ENCODE measurements around the gene HDAC9. TPM values are rescaled to one million over a fixed set of nuclear protein-coding genes. Genes with fewer than 3 reads are reported as not detected.

Gene HDAC9
- 2.1 TPM for total RNA-seq

DNA sequence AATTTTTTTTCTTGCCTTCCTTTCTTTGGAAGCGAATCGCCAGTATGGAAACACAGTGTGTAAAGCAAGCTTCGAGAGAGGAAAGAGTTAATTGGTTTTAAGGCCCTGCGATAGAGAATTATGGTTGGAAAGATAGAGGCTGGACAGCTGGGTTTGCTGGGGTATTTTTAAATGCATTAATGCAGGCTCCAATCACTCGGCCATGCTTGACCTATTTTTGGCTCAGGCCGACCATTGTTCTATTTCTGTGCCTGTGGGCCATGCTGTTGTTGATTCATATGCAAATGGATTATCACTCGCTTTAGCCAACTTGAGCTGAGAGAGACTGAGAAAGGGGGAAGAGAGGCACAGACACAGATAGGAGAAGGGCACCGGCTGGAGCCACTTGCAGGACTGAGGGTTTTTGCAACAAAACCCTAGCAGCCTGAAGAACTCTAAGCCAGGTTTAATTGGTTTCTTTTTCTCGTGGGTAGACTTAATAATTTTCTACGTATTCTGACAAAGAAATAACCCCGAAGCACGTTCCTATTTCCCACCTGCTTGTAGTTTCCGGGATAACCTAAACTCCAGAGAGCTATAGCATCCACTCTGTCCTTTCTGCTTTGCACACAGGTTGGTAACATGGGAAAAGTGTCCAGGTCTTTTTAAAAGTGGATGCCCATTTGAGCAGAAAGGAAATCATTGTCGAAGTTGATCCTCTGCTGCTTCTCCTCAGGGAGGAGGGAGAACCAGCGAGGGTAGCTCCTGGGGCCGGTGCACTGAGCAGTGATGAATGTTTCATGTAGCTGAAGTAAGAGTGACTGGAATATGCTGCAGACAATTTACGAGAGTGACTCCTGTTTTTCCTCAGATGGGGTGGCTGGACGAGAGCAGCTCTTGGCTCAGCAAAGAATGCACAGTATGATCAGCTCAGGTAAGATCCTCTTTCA lies at the start of gene HDAC9:
HDAC9 (plus strand) TSS at position 338 of the 929 bp plus-strand sequence; CDS start at position 892, 554 bp downstream.
- no peak for DNase-seq (ENCODE audit: low spot score)
- peak; percentile 22 for ATAC-seq

DNA sequence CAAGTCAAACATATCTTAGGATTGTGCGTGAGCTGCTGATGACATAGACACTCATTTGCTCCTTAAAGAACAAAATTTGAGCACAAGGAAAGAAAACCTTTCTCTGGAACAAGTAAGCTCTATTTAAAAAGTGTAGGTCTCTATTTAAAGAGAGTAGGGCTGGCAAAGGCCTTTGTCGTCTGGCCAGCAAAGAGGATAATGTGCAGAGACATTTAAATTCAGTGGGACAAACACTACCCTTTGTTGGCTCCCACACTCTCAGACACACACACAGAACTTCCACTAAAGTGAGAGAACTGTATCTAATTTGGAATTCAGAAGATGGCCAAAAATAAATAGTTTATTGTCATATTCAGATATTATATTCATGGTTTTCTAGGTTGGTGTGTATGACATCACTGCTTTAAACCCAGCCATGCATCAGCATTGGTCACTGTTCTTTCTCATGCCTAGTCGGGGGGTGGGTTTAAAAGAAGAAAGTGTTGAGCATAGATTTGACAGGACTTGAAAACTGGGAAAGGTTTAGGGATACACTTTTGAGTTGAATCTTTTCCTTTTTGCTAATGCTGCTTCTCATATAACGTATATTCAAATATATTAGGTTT lies 49.5 kb upstream of the HDAC9 start:
- no peak for ATAC-seq
- no peak for DNase-seq (ENCODE audit: low spot score)

DNA sequence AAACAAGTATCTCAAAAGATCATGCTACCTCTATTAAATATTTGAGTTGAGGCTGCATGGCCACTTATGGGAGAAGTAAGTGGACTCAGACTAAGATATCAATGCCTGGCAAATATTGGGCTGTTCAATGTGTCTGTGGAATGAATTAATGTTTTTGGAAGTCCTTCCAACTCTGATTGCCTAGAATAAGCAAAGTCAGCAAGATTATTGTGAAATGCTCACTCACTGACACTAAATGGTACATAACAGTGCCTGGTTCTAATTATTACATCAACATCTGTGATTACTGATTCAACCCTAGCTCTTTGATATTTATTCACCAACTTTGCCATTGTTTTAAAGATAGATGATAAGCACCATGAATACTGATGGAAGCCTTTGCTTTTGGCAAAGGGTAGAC lies 45.5 kb upstream of the HDAC9 start:
- DNase-seq (ENCODE audit: low spot score), result no peak
- ATAC-seq, result no peak

DNA sequence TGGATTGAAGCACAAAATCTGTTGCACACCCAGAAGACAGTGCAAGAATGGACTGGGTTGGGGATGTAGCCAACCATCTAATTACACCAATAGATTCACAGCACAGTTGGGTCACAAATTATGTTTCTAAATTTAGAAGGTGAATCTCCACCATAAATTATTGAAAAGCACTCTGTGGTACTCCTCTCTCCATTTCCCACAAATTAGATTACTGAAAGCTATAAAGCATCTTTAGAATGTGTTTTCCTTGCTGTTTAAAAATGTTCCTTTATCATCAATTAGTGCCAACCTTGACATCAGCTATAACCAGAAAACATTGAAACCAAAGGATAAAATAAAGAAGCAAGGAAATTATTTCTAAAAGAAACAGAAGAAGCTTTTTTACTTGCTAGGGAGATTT lies 39.9 kb upstream of the HDAC9 start:
- ATAC-seq, result no peak
- no peak for DNase-seq (ENCODE audit: low spot score)

DNA sequence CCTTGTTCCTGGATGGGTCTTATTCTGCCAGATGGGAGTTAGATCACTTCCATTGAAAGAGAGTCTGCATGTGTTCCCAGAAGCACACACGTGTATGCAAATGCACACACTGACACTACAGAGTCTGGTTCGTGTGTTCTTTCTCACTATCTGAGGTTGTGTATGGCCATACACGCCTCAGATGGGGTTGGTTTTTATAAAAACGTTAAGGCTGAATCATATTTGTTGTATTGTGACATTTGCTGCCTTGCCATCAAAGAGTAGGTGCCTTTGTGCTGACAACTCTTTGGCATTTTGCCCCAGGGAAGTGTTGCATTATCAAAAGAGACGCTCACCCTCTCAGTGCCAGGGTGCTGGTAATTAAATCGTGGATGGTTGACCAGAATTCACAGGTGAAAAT lies 37.7 kb upstream of the HDAC9 start:
- ATAC-seq (no peak), DNase-seq (ENCODE audit: low spot score) (no peak)

DNA sequence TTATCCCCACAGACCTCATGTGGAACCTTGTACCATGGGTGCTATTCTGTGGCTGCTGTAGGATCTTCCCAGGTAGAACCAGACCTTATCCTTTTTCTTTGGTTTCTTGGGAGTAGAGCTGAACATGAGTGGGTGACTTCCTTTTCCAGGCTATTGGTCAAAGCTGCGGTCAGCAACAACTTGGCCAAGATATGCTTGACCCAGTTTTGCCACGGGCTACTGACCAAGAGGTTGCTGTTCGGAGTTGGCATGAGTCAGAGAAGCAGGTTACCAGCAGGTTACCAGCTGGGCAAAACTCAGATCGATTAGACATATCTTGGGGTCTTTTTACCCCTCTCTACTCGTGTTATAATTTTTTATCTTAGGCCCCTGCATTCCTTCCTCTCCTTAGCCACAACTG lies 36.7 kb upstream of the HDAC9 start:
- DNase-seq (ENCODE audit: low spot score), result no peak

DNA sequence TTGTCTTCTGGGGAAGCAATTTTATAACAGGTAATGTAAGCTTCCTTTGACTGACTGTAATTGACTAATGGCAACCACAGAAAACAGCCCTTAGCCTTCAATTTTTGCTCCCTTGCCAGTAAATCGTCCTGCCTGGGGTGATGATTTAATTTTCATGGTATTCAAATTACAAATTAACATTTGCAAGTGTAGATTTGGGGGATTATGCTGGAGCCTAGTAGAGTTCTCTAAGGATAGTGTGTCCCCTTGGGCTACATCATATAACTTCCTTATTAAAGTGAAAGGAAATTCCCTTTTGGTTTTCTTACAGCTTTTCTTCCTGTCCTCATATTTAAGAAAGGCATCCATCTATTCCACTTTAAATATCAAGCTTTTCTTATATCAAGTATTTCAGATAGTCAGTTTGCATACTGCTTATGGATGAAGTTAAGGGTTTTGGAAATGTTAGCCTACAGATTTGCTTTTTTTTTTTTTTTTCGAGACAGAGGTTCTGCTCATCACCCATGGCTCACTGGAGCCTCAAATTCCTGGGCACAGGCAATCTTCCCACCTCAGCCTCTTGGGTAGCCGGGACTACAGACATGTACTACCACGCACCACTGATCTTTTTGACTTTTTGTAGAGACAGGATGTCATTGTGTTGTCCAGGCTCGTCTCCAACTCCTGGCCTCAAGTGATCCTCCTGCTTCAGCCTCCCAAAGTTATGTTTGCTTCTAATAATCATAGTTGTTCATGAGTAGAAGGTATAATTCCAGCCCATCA lies 35.9 kb upstream of the HDAC9 start:
- ATAC-seq (no peak), DNase-seq (ENCODE audit: low spot score) (no peak)

More for the DNA sequence above, 36.7 kb upstream of the HDAC9 start:
- peak; percentile 52 for ATAC-seq

DNA sequence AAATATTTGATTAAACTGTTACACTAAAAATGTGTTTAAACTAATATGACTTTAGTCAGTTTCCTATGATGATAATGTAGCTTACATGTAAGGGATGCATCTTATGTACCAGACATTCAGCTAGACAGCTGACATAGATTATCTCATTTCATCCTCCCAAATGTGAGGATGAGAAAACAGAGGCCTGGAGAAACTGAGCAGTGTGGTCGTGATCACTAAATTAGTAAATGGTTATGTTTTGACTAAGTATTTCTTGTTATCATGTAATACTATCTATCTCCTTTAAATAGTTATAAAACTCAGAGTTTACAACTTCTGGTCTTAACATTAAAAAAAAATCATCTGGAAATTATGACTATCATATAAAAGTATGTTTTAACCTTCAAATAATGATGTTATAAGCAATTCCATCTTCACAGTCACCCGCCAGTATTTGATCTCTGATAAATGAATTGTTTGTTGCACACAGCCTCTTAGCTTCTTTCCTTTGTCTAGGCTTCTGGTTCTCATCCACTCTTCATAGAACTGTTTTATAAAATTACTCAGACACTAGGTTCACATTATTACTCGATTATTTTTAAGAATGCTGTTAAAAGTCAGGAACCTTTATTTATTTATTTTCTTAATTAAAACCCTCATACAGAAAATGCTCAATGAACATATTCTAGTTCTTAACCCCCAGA lies 33.6 kb upstream of the HDAC9 start:
- ATAC-seq, result no peak
- no peak for DNase-seq (ENCODE audit: low spot score)

DNA sequence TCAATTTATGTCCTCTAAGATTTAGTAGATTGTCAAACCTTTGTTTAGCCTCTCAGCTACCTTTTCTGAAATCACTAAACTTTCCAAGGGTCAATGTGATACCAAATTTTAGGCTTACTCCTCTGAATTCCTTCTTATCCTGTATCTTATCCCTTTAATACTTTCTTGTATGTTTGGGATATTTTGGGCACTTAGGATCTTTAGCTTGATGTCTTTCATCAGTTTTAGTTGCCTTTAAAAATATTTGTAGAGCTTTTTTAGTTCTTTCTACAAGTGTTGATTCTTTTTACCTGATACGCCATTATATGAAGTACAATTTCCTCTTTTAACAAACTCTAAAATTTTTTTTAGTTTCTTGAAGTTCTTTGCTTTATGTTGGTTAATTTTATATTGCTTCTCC lies 30.7 kb upstream of the HDAC9 start:
- DNase-seq (ENCODE audit: low spot score) (no peak), ATAC-seq (no peak)

DNA sequence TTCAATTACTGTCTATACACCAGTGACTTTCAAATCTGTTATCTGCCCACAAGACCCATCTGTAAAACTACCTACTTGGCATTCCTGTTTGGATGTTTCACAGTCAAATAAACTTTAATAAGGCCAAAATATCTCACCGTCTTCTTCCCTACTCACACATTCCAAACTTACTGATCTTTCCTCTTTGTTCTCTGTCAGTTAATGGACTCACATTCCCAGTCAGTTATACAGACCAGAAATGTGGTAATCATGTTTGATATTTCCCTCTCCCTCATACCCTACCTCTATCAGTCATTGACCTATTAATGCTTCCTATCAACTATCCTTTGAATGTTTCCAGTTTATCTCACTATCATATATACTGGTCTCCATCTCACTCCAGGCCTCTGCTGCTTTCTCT lies 28.5 kb upstream of the HDAC9 start:
- ATAC-seq (no peak), DNase-seq (ENCODE audit: low spot score) (no peak)

DNA sequence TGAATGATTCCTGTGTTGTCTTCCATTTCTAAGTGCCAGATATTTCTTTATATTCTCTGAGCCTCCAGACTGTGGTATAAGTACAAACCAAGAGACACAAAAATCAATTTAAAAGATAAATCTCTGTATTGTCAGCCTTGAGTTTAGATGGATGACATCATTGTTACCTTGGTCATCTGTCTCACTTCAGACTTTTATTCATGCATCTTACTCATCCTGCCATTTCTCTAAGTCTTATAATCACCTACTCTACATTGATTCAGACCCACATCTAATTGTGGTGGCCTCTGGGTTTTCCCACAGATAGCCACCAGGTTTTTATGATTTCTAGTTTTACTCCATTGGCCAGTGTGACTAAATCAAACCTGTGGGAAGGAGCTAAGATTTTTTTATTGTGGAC lies 26.8 kb upstream of the HDAC9 start:
- ATAC-seq, result no peak

DNA sequence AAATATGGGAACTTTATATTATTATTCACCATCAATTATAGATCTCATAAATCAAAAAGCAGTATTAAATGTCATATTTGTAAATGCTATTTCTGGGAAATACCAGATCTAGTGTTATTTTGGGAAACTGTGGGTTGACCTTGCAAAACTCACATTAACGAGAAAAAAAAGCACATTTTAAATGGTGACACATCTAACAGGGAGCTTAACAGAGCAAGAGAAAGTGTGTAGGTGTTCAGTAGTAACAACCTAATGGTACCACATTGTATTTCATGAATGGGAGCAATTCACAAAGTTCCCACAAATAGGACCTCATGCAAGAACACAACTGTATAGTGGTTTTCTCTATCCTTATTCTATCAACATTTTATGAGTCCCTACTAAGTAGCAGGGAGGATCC lies 26.2 kb upstream of the HDAC9 start:
- no peak for ATAC-seq

More for the DNA sequence above, 26.8 kb upstream of the HDAC9 start:
- no peak for DNase-seq (ENCODE audit: low spot score)

DNA sequence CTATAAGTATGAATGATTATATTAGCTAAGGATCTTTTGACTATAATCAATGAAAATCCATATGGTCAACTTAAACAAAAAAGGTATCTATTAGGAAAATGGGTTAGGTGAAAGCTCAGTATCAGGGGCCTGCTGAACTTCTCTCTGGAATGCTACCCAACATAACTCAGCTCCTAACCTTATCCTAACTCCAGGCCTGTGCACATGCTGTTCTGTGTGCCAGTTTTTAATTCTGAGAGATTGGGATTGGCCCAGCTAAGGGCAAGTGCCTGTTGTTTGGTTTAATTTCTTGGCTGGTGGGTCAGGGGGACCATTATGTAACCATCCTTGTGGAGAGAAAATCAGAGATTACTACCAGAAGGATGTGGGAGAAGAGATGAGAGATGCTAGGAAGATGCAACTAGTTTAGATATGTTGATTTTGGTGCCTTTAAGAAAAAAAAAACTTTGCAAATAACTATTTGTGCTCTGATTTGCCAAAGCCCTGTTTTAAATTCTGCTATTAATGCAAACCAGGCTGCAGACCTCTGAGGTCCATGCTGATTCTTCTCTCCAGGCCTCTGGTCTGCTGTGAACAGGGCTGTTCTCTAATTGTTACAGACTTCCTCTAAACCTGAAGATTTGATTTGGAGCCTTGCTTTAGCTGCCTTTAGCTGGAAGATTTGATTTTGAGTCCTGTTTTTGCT lies 23.9 kb upstream of the HDAC9 start:
- no peak for ATAC-seq
- no peak for DNase-seq (ENCODE audit: low spot score)

More for the DNA sequence above, 26.2 kb upstream of the HDAC9 start:
- DNase-seq (ENCODE audit: low spot score), result no peak

DNA sequence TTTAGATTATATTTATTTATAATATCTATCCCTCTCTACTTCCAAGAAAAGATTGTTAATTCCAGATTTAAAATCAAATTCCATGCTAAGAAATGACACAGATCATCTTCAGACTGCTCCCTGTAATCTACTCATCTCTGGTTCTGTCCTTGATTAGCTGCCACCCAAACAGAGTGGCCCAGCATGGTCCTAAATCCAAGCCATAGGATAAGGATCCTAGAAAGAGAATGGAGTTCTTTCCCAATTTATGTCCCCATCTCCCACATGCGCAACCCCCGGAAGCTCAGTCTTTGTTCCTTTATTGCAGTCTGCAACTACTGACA lies 23.4 kb upstream of the HDAC9 start:
- ATAC-seq (no peak), DNase-seq (ENCODE audit: low spot score) (no peak)

DNA sequence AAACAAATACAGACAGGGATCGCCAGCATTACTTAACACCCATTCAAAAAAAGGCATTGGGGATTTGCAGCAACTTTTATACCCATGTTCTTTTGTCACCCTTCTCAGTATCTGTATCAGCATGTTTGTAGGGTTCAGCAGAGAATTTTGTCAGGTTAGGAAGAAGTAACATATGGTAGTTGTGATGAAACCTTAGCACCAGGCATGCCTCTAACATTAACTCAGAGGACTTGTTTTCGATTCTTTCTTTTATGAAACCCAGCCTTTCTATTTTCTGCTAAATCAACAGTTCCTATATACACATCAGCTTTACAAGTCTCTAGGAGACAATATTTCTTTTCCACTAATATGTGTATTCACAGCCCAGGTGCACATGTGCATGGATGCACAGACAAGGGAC lies 22.4 kb upstream of the HDAC9 start:
- ATAC-seq, result no peak
- DNase-seq (ENCODE audit: low spot score), result no peak

DNA sequence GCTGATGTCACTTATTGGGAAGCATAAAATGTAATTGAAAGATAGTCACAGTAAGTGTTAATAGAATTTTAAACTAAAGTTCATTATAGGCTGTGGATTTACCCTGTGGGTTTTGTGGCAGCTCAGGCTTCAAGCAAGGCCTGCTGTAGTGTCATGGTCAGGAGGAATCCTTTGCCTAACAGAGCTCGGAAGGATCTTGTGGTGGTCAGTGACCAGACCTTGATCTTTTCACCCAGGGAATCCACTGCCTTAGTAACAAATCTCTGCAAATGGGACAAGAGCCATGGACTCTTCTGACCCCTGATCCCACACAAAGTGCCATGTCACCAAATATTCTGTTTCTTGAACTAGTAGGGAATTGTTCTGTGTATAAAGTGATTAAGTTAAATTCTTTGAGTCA lies 20.6 kb upstream of the HDAC9 start:
- DNase-seq (ENCODE audit: low spot score) (no peak), ATAC-seq (no peak)

DNA sequence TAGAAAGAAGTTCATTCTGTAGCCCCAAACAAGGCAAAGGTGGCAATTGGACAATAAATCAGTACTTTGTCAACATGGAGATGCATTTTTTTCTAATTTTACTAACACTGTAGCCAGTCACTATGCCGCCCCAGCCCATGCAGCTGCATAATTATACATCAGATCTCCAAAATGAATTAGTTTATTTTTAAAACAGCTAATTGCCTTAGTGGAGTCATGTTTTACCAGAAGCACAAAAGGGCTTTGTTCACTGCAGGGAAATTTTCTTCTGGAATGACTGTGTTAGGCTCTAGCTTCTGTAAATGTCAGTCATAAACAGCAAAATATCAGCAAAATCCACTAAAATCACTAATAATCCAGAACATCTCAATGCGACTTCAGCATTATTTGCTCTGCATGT lies 20.1 kb upstream of the HDAC9 start:
- ATAC-seq, result no peak
- DNase-seq (ENCODE audit: low spot score), result no peak

DNA sequence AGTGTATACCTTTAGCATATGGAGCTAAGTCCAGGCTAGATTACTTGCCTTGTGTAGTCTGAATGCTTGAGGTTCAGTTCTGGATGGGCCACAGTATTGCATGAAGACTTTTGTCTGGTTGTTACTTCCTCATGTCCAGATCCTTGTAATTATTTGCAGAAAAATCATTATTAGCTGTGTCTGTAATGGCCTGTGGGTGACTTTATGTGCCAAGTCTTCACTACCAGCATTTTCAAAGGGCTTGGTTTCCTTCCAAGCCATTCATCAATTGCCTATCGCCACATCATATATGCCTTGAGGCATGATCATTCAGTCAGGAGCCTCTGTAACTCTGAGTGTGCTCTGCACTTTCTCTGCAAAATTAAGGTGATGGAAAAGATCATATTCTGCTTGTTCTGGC lies 13.8 kb upstream of the HDAC9 start:
- DNase-seq (ENCODE audit: low spot score) (no peak), ATAC-seq (no peak)

DNA sequence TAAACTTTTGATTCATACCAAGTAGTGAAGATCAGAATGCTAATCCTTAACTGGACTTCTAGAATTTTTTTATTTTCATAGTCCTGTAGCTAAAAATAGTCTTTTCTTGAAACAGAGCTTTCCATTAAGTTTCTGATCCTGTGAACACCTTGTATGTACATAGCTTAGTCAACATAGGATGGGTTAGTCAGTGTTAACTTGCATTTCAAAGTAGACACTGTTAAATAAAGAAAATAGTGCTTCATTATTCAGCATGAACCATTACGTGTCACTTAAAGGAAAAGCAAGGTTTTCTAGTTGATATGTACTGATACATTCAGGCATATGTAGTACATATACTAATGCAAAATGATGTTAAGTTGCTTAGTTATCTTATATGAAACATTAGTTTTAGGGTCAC lies 7.5 kb upstream of the HDAC9 start:
- DNase-seq (ENCODE audit: low spot score), result no peak
- ATAC-seq, result no peak

DNA sequence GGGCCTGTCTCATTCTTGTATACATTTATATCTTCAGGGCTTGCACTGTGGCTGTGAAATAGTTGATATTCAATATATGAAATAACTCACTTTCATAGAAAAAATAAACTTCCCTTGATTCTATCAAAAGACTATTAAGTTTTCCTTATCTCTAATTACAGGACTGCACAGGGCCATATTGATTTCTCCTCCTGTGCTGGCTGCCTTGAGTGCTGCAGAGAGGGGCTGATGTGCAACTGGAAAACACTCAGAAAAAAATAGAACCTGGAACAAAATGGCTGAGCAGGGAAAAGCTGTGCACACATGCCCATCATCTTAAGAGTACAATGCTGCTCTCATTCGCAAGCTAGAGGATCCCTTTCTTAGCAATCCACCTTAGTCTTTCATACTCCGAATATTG lies 5.9 kb upstream of the HDAC9 start:
- no peak for DNase-seq (ENCODE audit: low spot score)
- ATAC-seq, result no peak

DNA sequence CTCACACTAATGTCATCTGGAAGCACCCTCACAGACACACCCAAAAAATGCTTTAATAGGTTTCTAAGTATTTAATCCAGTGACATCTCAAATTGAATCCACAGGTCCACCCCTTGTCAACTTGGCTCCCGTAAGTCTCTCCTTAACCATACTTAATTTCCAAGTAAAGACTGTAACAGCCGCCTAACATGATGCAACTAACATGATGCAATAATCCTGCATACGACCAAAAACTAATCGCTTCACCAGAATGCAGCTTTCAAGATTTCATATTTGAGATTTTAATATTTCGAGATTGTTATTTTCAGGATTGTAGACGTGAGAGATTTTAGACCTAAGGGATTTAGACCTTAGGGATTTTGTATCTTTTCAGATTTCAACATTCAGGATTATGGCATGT lies 3.7 kb upstream of the HDAC9 start:
- DNase-seq (ENCODE audit: low spot score) (no peak), ATAC-seq (no peak)

Data from left lobe of liver (tissue), 2 donors.